ENCODE results near the gene PTAFR.

PTAFR gene

GRCh38 chr1:28114844-28115243 is 61.6 kb downstream of the PTAFR start:
- DNase-seq = no peak

GRCh38 chr1:28113242-28113572 is 63.3 kb downstream of the PTAFR start:
- no peak for DNase-seq

GRCh38 chr1:28112388-28113241 is 63.9 kb downstream of the PTAFR start:
- DNase-seq = no peak

GRCh38 chr1:28111157-28111556 is 65.3 kb downstream of the PTAFR start:
- DNase-seq = no peak

- no peak for DNase-seq
Measured at GRCh38 chr1:28110555-28110954, 65.9 kb downstream of the PTAFR start.

- DNase-seq = no peak
Measured at GRCh38 chr1:28109639-28110038, 66.9 kb downstream of the PTAFR start.

- no peak for DNase-seq
Measured at GRCh38 chr1:28108001-28108400, 68.5 kb downstream of the PTAFR start.

GRCh38 chr1:28104866-28105467 is 71.5 kb downstream of the PTAFR start:
- no peak for DNase-seq

- DNase-seq = no peak
Measured at GRCh38 chr1:28102189-28102588, 74.3 kb downstream of the PTAFR start.

GRCh38 chr1:28099050-28099769 is 77.3 kb downstream of the PTAFR start:
- no peak for DNase-seq
